ENCODE measurements around the gene TRIM34.
"Not testable (repeated sequence)": the region's sequence is repeated elsewhere in the genome, so short reads cannot be mapped to it uniquely, and the experiment has no call there.

Gene TRIM34, protein sequence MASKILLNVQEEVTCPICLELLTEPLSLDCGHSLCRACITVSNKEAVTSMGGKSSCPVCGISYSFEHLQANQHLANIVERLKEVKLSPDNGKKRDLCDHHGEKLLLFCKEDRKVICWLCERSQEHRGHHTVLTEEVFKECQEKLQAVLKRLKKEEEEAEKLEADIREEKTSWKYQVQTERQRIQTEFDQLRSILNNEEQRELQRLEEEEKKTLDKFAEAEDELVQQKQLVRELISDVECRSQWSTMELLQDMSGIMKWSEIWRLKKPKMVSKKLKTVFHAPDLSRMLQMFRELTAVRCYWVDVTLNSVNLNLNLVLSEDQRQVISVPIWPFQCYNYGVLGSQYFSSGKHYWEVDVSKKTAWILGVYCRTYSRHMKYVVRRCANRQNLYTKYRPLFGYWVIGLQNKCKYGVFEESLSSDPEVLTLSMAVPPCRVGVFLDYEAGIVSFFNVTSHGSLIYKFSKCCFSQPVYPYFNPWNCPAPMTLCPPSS

DNA sequence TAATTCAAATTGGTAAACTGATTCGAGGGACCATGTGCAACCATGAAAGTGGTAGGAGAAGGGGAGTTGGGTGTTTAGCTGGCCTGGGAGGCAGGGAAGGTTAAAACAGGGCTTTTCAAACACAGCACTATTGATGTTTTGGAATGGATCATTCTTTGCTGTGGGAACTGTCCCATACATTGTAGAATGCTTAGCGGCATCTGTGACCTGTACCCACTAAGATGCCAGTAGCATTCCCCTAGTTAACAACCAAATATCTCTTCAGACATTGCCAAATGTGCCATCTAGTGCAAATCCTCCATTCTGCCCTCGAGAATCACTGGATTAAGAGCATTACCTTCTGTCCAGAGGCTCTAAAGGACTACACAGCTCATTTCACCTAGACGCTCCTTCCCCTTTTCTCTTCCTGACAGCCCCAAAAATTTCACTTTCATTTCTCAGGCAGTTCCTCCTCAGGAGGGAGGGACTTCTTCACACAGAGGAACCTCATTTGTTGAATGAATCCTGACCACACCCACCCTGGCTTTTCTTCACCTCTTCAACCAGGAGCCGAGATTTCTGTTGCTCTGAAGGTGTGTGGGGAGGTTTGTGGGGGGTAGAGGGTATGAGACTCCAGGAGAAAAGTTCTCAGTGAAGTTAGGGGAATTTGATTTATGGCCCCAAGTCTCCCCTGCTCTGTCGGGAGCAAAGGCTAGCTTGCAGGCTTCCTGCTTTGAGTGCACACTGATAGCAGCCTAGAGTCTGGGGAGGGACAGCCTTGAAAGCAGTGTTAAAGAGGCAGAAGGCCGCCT lies at the start of gene TRIM34:
TRIM34 (plus strand) TSS at position 513 of the 791 bp plus-strand sequence. CDS start 7,331 bp downstream, outside the sequence.
- DNase-seq (ENCODE audit: low read depth, low spot score) = no peak

DNA sequence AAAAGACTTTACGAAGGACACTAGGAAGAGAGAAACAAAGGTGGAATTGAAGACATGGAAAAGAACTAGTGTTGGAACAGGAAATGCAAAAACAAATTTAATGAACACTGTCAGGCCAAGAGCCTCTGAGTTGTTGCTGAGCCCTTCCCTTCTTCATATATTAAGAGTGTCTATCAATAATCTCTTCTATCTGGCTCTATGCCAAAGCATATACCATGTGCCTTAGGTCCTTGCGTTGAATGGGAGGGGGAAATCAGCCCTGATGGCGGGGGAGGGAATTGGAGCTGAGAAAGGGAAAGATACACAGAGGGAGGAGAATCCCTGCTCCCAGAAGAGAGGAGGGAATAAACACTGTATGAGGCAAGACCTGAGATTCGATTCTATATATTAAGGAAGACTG lies 49.6 kb upstream of the TRIM34 start:
- no peak for DNase-seq (ENCODE audit: low read depth, low spot score)

DNA sequence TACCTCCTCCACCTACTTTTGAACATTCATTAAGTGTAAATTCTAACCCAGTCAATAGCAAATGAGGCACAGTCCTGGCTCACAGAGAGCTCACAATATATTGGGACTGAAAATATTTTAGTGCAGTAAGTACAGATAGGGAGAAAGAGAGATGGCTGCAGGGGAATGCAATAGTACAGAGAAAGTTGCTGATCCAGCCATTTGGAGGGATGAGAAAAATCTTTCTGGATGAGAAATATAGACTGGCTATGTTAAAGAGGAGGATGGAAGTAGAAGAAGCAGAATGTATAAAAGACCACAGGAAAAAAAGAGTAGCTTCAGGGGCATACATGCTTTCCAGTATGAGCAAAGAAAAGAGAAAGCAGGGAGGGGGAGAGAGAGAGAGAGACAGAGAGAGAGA lies 47.7 kb upstream of the TRIM34 start:
- DNase-seq (ENCODE audit: low read depth, low spot score) = no peak

DNA sequence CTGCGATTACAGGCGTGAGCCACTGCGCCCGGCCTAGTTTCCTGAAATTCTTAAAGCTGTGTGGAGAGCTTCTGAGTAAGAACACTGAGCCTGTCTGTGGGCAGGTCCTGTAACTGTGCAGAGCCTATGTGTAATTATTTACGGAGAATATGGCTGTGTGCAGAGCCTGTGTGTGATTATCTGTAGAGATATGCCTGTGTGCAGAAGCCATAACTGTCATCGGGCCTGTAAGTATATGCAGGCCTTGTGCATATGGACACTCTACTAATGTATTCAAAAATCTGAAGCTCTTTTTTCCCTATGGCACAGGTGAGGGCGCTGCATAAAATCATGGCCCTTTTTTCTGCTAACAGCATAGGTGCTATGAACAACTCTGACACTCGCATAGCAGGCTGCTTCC lies 44.2 kb upstream of the TRIM34 start, which contains the start of gene OR52B6:
OR52B6 (plus strand) TSS at position 301 of the 400 bp plus-strand sequence; CDS start at position 301, 0 bp downstream.
- DNase-seq (ENCODE audit: low read depth, low spot score) = no peak

DNA sequence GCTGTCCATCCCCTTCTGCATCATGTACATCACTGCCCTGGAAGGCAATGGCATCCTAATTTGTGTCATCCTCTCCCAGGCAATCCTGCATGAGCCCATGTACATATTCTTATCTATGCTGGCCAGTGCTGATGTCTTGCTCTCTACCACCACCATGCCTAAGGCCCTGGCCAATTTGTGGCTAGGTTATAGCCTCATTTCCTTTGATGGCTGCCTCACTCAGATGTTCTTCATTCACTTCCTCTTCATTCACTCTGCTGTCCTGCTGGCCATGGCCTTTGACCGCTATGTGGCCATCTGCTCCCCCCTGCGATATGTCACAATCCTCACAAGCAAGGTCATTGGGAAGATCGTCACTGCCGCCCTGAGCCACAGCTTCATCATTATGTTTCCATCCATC lies 43.8 kb upstream of the TRIM34 start:
- no peak for DNase-seq (ENCODE audit: low read depth, low spot score)

DNA sequence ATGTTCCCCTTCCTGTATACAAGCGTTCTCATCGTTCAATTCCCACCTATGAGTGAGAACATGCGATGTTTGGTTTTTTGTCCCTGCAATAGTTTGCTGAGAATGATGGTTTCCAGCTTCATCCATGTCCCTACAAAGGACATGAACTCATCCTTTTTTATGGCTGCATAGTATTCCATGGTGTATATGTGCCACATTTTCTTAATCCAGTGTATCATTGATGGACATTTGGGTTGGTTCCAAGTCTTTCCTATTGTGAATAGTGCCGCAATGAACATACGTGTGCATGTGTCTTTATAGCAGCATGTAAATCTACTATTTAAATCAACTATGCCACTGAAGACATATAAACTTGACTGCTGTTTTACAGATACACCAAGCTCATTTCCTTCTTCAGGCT lies 40.3 kb upstream of the TRIM34 start:
- DNase-seq (ENCODE audit: low read depth, low spot score) = not testable (repeated sequence)

DNA sequence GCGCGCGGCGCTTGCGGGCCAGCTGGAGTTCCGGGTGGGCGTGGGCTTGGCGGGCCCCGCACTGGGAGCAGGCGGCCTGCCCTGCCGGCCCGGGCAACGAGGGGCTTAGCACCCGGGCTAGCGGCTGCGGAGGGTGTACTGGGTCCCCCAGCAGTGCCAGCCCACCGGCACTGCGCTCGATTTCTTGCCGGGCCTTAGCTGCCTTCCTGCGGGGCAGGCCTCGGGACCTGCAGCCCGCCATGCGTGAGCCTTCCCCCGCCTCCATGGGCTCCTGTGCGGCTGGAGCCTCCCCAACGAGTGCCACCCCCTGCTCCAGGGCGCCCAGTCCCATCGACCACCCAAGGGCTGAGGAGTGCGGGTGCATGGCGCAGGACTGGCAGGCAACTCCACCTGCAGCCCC lies 34.9 kb upstream of the TRIM34 start:
- DNase-seq (ENCODE audit: low read depth, low spot score) = not testable (repeated sequence)

DNA sequence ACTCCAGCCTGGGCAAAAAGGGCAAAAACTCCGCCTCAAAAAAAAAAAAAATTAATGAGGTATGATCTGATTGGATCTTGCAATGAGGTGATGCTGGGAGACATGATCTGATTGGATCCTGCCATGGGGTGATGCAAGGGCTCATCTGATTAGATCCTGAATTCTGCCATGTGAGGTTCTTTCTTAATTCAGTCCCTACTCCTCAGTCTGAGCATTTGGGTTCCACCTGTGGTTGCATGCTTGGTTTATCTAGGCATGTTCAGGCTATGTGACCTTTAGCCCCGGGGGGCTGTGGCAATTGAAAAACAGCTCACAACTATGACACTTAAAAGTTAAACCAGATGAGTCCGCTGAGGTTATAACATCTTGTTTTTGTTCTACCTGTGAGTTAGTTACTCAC lies 33.2 kb upstream of the TRIM34 start:
- no peak for DNase-seq (ENCODE audit: low read depth, low spot score)

DNA sequence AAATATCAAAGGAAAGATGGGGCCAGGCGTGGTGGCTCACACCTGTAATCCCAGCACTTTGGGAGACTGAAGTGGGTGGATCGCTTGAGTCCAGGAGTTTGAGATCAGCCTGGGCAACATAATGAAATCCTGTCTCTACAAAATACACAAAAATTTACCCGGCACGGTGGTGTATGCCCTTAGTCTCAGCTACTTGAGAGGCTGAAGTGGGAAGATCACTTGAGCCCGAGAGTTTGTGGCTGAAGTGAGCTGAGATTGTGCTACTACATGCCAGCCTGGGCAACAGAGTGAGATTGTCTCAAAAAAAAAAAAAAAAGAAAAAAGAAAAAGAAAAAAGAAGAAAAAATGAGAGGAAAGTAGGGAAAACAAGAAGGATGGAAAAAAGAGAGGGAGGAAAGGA lies 32.2 kb upstream of the TRIM34 start:
- no peak for DNase-seq (ENCODE audit: low read depth, low spot score)

DNA sequence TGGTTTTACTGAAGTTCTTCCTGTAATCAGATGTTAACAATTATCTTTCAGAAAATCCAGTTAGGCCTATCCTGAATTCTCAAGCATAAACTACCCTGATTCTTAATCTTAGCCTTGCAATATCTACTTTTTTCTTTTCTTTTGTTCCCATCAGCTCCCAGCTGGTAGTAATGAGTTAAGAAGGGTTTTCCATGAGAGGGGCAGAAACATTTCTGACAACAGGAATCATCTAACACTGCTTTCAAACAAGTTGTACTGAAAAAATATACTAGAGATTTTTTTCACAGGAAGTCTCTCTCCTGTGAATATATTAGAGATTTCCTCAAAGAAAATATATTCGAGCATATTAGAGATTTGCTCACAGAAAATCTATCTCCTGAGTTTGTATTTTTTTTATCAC lies 31.7 kb upstream of the TRIM34 start:
- no peak for DNase-seq (ENCODE audit: low read depth, low spot score)

DNA sequence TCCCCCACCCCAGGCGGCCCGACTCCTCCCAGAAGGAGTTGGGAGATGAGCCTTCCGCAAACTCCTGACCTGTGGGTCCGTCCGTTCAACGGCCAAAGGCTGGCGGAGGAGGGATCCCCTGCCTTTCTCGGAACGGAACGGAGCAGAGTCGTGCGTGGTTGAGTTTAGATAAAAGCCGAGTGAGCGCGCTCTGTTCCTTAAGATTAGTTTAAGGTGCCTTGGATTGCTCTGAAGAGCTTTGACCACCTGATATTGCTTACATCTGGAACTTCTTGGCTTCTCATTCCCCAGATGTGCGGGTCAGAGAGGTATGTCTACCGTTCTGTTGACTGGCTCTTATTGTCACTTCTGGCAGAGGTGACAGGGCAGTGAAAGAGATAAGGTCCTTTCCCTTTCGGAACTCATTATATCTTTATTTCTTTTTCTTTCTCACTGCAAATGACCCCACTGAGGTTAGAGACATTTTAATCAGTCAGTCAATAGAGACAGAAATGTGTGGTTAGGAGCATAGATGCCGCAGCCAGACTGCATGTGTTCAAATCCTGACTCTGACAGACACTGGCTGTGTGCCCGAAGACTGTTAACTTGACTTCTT lies 28.1 kb upstream of the TRIM34 start, which contains the start of gene TRIM6:
TRIM6 (plus strand) TSS at position 31 of the 595 bp plus-strand sequence; CDS start at position 292, 261 bp downstream.
- DNase-seq (ENCODE audit: low read depth, low spot score) = no peak

DNA sequence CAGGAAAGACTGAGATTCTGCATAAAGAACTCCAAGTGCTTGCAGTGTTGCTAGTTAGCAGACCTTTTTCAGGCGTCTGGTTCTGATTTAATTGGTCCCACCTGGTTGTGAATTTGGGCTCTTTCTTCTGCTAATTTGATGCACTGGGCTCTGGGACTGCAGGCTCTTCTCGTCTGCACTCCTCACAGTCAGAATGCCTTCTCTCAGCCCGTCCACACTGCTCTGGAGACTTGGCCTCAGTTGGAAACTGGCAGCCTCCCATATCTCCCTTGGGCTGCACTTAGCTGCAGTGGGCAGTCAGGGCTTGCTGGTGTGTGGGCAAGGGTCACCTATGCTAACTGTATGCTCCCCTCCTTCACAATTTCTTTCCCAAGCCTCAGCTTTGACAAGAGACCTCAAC lies 26.8 kb upstream of the TRIM34 start:
- DNase-seq (ENCODE audit: low read depth, low spot score) = no peak

DNA sequence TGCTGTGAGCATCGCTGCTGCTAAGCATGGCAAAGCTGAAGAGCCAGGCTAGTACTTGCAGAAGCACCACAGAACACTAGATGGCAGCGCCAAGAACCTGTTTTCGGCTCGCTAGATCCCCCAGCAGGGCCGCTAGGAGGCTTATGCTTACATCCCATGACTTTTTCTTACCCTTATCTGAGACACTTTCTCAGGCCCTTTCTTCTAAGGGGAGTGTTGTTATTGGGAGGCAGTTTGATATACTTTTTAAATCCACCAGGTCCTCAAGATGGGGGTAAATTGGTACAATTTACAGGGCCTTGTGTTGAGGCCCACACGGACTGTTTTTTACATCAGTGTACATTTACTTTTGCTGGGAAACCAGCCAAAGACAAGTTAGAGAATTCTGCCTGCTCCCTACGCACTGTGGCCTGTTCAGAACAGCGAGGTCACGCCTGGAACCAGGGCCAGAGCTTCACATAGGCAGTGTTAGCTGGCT lies 24.4 kb upstream of the TRIM34 start:
- DNase-seq (ENCODE audit: low read depth, low spot score) = peak; percentile 83

DNA sequence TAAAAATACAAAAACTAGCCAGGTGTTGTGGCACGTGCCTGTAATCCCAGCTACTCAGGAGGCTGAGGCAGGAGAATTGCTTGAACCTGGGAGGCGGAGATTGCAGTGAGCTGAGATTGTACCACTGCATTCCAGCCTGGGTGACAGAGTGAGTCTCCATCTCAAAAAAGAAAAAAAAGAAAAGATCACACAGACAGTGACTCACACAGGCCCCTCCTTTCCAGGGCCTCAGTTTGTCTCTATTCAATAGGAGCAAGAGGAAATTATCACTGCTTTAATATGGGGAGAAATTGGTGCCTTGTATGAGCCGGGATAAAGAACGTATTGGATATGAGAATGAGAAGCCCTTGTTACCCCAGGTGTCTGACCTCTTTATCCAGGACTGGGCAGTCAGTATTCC lies 22.0 kb upstream of the TRIM34 start:
- DNase-seq (ENCODE audit: low read depth, low spot score) = not testable (repeated sequence)

DNA sequence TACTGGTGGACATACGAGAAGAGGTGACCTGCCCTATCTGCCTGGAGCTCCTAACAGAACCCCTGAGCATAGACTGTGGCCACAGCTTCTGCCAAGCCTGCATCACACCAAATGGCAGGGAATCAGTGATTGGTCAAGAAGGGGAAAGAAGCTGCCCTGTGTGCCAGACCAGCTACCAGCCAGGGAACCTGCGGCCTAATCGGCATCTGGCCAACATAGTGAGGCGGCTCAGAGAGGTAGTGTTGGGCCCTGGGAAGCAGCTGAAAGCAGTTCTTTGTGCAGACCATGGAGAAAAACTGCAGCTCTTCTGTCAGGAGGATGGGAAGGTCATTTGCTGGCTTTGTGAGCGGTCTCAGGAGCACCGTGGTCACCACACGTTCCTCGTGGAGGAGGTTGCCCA lies 21.5 kb upstream of the TRIM34 start:
- DNase-seq (ENCODE audit: low read depth, low spot score) = no peak

DNA sequence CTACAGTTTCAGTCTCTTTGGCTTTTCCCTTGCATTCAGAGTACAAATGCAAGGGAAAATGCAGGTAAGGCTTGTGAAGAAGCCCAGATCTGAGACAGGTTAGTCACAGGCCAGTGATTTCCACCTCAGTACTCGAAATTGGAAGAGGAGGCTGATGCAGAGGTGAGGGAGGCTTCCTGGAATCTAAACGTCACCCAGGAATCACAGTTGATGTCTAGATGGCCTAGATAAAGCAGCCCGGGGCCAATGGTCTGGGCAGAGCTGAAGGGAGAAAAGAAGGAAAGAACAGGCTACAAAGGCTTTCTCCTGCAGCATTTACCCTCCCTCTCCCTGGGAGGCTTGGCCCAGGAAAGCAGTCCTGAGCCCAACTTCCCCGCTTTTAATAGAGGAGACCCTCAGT lies 19.9 kb upstream of the TRIM34 start:
- DNase-seq (ENCODE audit: low read depth, low spot score) = no peak

DNA sequence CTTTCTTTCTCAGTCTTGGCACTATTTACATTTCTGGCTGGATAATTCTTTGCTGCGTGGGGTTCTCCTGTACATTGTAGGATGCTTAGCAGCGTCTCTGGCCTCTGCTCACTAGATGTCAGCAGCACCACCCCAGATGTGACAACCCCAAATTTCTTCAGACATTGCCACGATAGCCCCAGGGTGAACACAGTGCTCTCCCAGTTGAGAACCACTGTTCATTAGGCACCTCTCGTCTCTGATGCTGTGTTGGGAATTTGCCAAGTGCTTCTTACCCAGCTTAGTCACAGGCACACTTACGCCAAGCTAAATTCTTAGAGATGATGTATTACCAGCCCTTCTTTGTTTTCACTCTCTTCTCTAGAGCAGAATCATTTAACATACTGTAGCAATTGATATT lies 19.0 kb upstream of the TRIM34 start:
- no peak for DNase-seq (ENCODE audit: low read depth, low spot score)

DNA sequence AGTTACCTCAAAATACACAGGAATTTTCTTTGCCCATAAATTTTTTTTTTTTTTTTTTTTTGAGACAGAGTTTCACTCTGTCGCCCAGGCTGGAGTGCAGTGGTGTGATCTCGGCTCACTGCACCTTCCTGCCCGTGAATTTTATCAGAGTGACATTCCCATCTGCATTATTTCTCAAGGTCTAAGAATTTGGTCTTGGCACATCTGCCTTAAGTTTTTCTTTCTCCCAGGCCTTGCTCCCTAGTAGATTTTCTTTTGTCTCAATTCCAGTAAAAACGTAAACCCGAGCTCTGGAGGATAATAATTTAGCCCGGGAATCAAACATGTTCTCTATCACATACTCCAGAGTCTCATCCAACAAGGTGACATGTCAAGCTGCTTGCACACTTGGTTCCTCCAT lies 16.0 kb upstream of the TRIM34 start:
- no peak for DNase-seq (ENCODE audit: low read depth, low spot score)

DNA sequence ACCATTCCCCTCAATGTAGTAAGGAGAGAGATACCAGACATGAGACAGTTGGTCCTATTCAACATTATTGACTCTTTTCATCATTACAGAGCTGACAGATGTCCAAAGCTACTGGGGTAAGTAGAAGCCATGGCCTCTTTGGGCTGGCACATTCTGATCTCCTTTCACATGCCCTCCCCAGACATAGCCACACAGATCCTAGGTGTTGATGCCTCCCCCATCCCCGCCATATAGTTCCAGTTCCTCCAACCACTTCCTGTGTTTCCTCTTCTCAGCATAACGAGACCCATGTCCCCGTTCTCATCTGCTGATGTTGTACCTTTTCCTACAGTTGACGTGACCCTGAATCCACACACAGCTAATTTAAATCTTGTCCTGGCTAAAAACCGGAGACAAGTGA lies 14.4 kb upstream of the TRIM34 start:
- DNase-seq (ENCODE audit: low read depth, low spot score) = no peak

DNA sequence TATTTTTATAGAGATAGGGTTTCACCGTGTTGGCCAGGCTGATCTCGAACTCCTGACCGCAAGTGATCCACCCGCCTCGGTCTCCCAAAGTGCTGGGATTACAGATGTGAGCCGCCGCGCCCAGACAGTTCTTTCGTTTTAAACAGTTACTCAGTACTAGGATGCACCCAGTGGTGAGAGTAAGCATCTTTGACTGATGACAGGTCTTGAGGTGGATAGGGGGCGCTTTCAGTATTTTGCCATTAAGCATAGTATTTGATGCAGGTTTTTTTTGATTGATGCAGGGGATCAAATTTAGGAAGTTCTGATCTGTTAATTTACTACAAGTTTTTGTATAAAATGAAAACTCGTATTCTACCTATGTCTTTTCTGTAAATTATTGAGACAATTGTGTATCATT lies 13.2 kb upstream of the TRIM34 start:
- DNase-seq (ENCODE audit: low read depth, low spot score) = no peak

DNA sequence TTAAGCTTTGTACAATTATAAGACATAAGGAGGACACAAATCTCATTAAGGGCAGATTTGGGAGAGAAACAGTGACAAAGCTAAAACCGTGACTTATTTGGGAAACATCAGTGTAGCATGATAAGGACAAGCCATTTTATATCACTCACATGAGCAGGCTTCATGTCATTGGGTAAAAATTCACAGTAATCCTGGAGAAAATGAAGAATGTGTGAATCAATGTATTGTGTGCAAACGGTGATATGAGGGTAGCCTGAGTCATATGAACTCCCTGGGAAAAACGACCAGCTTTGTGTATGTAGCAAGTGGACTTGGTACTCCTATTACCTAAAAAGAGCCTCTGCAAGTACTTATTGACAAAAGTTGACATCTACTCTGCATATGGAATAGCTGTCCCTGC lies 6.0 kb upstream of the TRIM34 start:
- DNase-seq (ENCODE audit: low read depth, low spot score) = no peak
